ENCODE data around the gene MAD1L1.

MAD1L1 gene

GRCh38 chr7:2162959-2163358, 69.8 kb downstream of the MAD1L1 start:
- peaks cover 21% of the 10 kb centered on the region for H3K4me1 ChIP-seq (ENCODE audit: control insufficient read depth, insufficient read depth, low read length)
- H3K4me3 ChIP-seq (ENCODE audit: low read depth, low read length): no peak overlapping the region
- peaks cover 0 to 7% of the 10 kb centered on the region in 2 experiments; a peak in 2 of 3 replicates for H3K36me3 ChIP-seq (ENCODE audit: control insufficient read depth in 2 of 2, insufficient read depth in 1 of 2, low read length in 2 of 2)
- CTCF ChIA-PET: interaction anchor here (0.9 to 1.5 kb wide), 2 partner anchors 9 to 307 kb away, joined by 3 to 5 read pairs; no protein-coding TSS in a partner anchor
- POLR2A ChIA-PET: no interaction called here
- peak; percentile 69 for TF ChIP-seq ZNF629 (tag by site-specific recombination; IDR thresholded peaks at IDR 0.05)
- no peak for TF ChIP-seq BCL11A (tag by site-specific recombination; IDR thresholded peaks at IDR 0.05; ENCODE audit: low read depth)
- no peak for TF ChIP-seq ZFHX2 (tag by site-specific recombination; conservative IDR thresholded peaks at IDR 0.05)
- TF ChIP-seq KLF10 (tag by site-specific recombination; IDR thresholded peaks at IDR 0.05): no peak
- TF ChIP-seq ZNF510 (tag by site-specific recombination; IDR thresholded peaks at IDR 0.05; ENCODE audit: insufficient replicate concordance): no peak
- peak; percentile 89 for TF ChIP-seq ATF2 (tag by site-specific recombination; IDR thresholded peaks at IDR 0.05; ENCODE audit: low read depth)
- no peak for TF ChIP-seq ZNF112 (tag by site-specific recombination; IDR thresholded peaks at IDR 0.05)
- TF ChIP-seq ZNF785 (tag by site-specific recombination; IDR thresholded peaks at IDR 0.05): no peak
- TF ChIP-seq SCRT2 (tag by site-specific recombination; IDR thresholded peaks at IDR 0.05): peak; percentile 86
- no peak for TF ChIP-seq ZNF324 (tag by site-specific recombination; IDR thresholded peaks at IDR 0.05)
- no peak for TF ChIP-seq ZNF544 (tag by site-specific recombination; IDR thresholded peaks at IDR 0.05)
- no peak for TF ChIP-seq FEZF1 (tag by site-specific recombination; IDR thresholded peaks at IDR 0.05)
- no peak for TF ChIP-seq SETDB1 (IDR thresholded peaks at IDR 0.05; ENCODE audit: insufficient read length, low read length)
- no peak for TF ChIP-seq ZFP41 (tag by site-specific recombination; IDR thresholded peaks at IDR 0.05; ENCODE audit: borderline replicate concordance)
- no peak for TF ChIP-seq ZNF624 (tag by site-specific recombination; IDR thresholded peaks at IDR 0.05)
- no peak for TF ChIP-seq MEIS1 (CRISPR knock-in tag; IDR thresholded peaks at IDR 0.05; ENCODE audit: borderline replicate concordance)
- TF ChIP-seq ZNF777 (tag by site-specific recombination; IDR thresholded peaks at IDR 0.05; ENCODE audit: borderline replicate concordance): no peak
- TF ChIP-seq ZNF157 (tag by site-specific recombination; IDR thresholded peaks at IDR 0.05): no peak
- no peak for TF ChIP-seq ZNF18 (tag by site-specific recombination; IDR thresholded peaks at IDR 0.05)
- TF ChIP-seq ZNF394 (tag by site-specific recombination; IDR thresholded peaks at IDR 0.05; ENCODE audit: borderline replicate concordance): no peak
- no peak for TF ChIP-seq ZNF610 (tag by site-specific recombination; IDR thresholded peaks at IDR 0.05; ENCODE audit: borderline replicate concordance)
- TF ChIP-seq ZNF366 (tag by site-specific recombination; conservative IDR thresholded peaks at IDR 0.05): no peak
- peak; percentile 5; the same call in 1 of the 2 replicates for TF ChIP-seq PRDM6 (tag by site-specific recombination; IDR thresholded peaks at IDR 0.05)
- TF ChIP-seq ZNF658 (tag by site-specific recombination; IDR thresholded peaks at IDR 0.05): no peak
- no peak for TF ChIP-seq TSHZ1 (tag by site-specific recombination; IDR thresholded peaks at IDR 0.05; ENCODE audit: borderline replicate concordance)
- no peak for TF ChIP-seq ZNF184 (tag by site-specific recombination; IDR thresholded peaks at IDR 0.05)
- TF ChIP-seq ZSCAN16 (tag by site-specific recombination; IDR thresholded peaks at IDR 0.05): peak; percentile 92
- TF ChIP-seq ZNF521 (tag by site-specific recombination; IDR thresholded peaks at IDR 0.05): no peak
- no peak for TF ChIP-seq SALL2 (tag by site-specific recombination; IDR thresholded peaks at IDR 0.05; ENCODE audit: borderline replicate concordance)
- no peaks in the 10 kb centered on the region for H3K9me3 ChIP-seq (ENCODE audit: control insufficient read depth, insufficient read depth, low read depth, low read length)
- no peak overlapping the region for H3K27ac ChIP-seq (ENCODE audit: extremely low read depth, low read depth, low read length)

Data from HEK293 (cell line).